Measurements from ENCODE around the gene PGA5. TPM values are rescaled to one million over a fixed set of nuclear protein-coding genes. Genes with fewer than 3 reads are reported as not detected.

The PGA5 gene
- total RNA-seq, 1 experiment from 2014 or later: 0.33 TPM

DNA sequence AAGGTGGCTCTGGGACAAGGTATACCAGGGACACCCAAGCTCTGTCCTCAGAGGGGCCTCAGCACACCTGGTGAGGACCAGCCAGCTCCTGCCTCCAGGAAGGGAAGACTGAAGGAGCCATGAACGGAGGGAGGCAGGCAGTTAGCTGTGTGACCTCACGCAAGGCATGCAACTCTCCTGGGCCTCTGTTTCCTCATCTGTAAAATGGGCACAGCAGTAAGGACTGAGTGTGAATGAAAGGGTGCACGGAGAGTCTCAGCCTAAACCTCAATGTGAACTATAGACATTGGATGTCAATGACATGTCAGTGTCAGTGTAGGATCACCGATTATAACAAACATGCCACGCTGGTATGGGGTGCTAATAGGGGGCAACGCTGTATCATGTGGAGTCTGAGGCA lies 18.4 kb downstream of the PGA5 start:
- Histone ChIP-seq H3K18ac (ENCODE audit: insufficient read length, low read depth, low read length) (no peak overlapping the region), H3K56ac (ENCODE audit: insufficient read length, low read depth, low read length) (no peak overlapping the region), H3K4ac (ENCODE audit: low read depth, low read length) (no peak overlapping the region), H2BK12ac (ENCODE audit: insufficient read length, low read depth, low read length) (no peak overlapping the region), H2BK15ac (ENCODE audit: low read depth, low read length) (no peak overlapping the region), H2BK120ac (ENCODE audit: low read depth, low read length, poor library complexity, severe bottlenecking) (no peak overlapping the region), H3T11ph (ENCODE audit: low read length) (no peak overlapping the region), H3K27me3 (ENCODE audit: insufficient read depth, low read length) (no peaks in the 10 kb centered on the region), H2AFZ (ENCODE audit: low read length) (no peak overlapping the region), H3K4me1 (ENCODE audit: insufficient read depth, low read length) (no peaks in the 10 kb centered on the region), H3K79me2 (ENCODE audit: insufficient read depth, low read length) (no peaks in the 10 kb centered on the region), H4K91ac (ENCODE audit: insufficient read length, low read depth, low read length) (no peak overlapping the region), H4K8ac (replicated peaks; ENCODE audit: insufficient read length, low read depth, low read length) (no peak overlapping the region), H3K9me3 (ENCODE audit: control insufficient read depth, low read depth, low read length) (no peaks in the 10 kb centered on the region), H2BK20ac (ENCODE audit: low read depth, low read length, poor library complexity, severe bottlenecking) (no peak overlapping the region), H3K14ac (ENCODE audit: insufficient read depth, low read length) (no peak overlapping the region), H3K23ac (ENCODE audit: insufficient read length, low read depth, low read length) (no peak overlapping the region), H3K27ac (ENCODE audit: insufficient read length, low read depth, low read length) (no peak overlapping the region), H3K23me2 (ENCODE audit: insufficient read length, low read depth, low read length, poor library complexity, severe bottlenecking) (no peaks in the 10 kb centered on the region), H3K4me2 (ENCODE audit: insufficient read depth, insufficient read length, low read length) (no peak overlapping the region), H3K9ac (ENCODE audit: extremely low read depth, insufficient read length, low read length) (no peak overlapping the region), H2AK5ac (ENCODE audit: insufficient read length, low read length) (no peak overlapping the region), H3K79me1 (ENCODE audit: insufficient read depth, low read depth, low read length, poor library complexity, severe bottlenecking) (no peaks in the 10 kb centered on the region), H4K5ac (ENCODE audit: insufficient read length, low read depth, low read length) (no peak overlapping the region), H2BK5ac (ENCODE audit: insufficient read length, low read length) (no peak overlapping the region), H4K20me1 (ENCODE audit: control insufficient read depth, insufficient read depth, insufficient read length) (no peaks in the 10 kb centered on the region)
- TF ChIP-seq, protein P1, sequence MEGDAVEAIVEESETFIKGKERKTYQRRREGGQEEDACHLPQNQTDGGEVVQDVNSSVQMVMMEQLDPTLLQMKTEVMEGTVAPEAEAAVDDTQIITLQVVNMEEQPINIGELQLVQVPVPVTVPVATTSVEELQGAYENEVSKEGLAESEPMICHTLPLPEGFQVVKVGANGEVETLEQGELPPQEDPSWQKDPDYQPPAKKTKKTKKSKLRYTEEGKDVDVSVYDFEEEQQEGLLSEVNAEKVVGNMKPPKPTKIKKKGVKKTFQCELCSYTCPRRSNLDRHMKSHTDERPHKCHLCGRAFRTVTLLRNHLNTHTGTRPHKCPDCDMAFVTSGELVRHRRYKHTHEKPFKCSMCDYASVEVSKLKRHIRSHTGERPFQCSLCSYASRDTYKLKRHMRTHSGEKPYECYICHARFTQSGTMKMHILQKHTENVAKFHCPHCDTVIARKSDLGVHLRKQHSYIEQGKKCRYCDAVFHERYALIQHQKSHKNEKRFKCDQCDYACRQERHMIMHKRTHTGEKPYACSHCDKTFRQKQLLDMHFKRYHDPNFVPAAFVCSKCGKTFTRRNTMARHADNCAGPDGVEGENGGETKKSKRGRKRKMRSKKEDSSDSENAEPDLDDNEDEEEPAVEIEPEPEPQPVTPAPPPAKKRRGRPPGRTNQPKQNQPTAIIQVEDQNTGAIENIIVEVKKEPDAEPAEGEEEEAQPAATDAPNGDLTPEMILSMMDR (conservative IDR thresholded peaks at IDR 0.05): no peak
- Mint-ChIP-seq H3K27ac (no peak overlapping the region; a peak in 1 of 7 replicates), H3K9me3 (no peaks in the 10 kb centered on the region), H3K36me3 (ENCODE audit: insufficient read depth in 1 of 3, low read depth in 3 of 3) (peaks cover 0 to 7% (median 0%) of the 10 kb centered on the region in 3 experiments; a peak in 2 of 7 replicates), H3K4me1 (no peaks in the 10 kb centered on the region), H3K27me3 (ENCODE audit: low read depth) (no peaks in the 10 kb centered on the region), H3K4me3 (no peak overlapping the region)
- DNase-seq: no peak
- WGBS (ENCODE audit: extremely low coverage, insufficient read length, low lambda C conversion rate): no CpG with 5 or more reads among the region's 6 CpGs
